Stomach smooth muscle (tissue), 2 donors: ENCODE measurements around the gene UBE2I.
A peak's percentile ranks its signal among the peaks of the same experiment; 100 is the strongest.

ENCODE experiments used
- H3K27ac ChIP-seq: one replicate; pipeline ENCODE4 v1.7.0; 2013; ENCODE audit warnings: mild to moderate bottlenecking, low read length, inconsistent platforms
- H3K27me3 ChIP-seq, 2 donors: one replicate each; pipeline ENCODE4 v1.7.0; 2013; ENCODE audit warnings: low read length in 2 of 2; ENCODE audit not compliant: insufficient read depth in 2 of 2, control insufficient read depth in 1 of 2
- H3K36me3 ChIP-seq, 2 donors: one replicate each; pipeline ENCODE4 v1.7.0; 2013; ENCODE audit warnings: low read length in 2 of 2; ENCODE audit not compliant: control insufficient read depth in 2 of 2, insufficient read depth in 2 of 2
- H3K4me1 ChIP-seq: one replicate; pipeline ENCODE4 v1.7.0; 2013; ENCODE audit warnings: low read length; ENCODE audit not compliant: control insufficient read depth, insufficient read depth
- H3K4me3 ChIP-seq, 2 donors: one replicate each; pipeline ENCODE4 v1.7.0; 2013; ENCODE audit warnings: low read length in 2 of 2
- H3K9ac ChIP-seq, 2 donors: one replicate each; pipeline ENCODE4 v1.7.0; 2013; ENCODE audit warnings: low read length in 2 of 2, mild to moderate bottlenecking in 1 of 2
- H3K9me3 ChIP-seq, 2 donors: one replicate each; pipeline ENCODE4 v1.7.0; 2013; ENCODE audit warnings: low read length in 2 of 2; ENCODE audit not compliant: control insufficient read depth in 2 of 2
- donor health status: healthy.
- donor health status: Pancreatic carcinoma.

Gene UBE2I

GRCh38 chr16:1351582-1352362 is 42.3 kb downstream of the UBE2I start, which contains the start of the genes GNPTG and TSR3:
TSS of gene GNPTG (plus strand) at chr16:1351931. CDS start at chr16:1351966, 35 bp downstream.
TSS of gene TSR3 (minus strand) at chr16:1351878. CDS start at chr16:1351804, 74 bp downstream.
- Histone ChIP-seq H3K9ac (peak within 1 kb of the TSS; percentile 76 to 82), H3K27ac (no peak within 1 kb of the TSS), H3K36me3 (peaks cover 3 to 10% of the 10 kb centered on the region in 2 donors), H3K4me1 (peaks cover 34% of the 10 kb centered on the region), H3K27me3 (no peaks in the 10 kb centered on the region), H3K4me3 (peak within 1 kb of the TSS; percentile 91 to 94), H3K9me3 (no peaks in the 10 kb centered on the region)

DNA sequence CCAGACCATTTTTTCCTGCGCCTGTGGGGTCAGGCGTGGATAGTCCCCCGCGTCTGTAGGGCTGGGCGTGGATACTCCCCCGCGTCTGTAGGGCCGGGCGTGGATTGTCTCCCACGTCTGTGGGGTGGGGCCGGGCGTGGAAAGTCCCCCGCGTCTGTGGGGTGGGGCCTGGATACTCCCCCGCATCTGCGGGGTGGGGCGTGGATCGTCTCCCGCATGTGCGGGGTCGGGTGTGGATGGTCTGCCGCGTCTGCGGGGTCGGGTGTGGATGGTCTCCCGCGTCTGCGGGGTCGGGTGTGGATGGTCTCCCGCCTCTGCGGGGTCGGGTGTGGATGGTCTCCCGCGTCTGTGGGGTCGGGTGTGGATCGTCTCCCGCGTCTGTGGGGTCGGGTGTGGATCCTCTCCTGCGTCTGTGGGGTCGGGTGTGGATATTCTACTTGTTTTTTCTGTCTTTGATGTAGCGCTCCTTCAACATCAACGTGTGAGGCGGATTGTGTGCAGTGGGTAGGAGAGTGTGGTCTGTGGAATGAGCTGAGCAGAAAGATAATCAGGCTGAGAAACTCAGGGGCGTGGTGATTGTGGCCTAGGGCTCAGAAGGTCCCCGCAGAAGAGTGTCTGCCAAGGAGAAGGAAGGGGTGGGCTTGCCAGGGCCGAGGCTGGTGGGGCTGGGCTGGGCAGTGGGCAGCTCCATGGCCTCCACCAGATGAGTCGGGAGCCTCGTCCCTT is 45.5 kb downstream of the UBE2I start:
- Histone ChIP-seq H3K27me3 (no peaks in the 10 kb centered on the region), H3K4me1 (peaks cover 34% of the 10 kb centered on the region)

DNA sequence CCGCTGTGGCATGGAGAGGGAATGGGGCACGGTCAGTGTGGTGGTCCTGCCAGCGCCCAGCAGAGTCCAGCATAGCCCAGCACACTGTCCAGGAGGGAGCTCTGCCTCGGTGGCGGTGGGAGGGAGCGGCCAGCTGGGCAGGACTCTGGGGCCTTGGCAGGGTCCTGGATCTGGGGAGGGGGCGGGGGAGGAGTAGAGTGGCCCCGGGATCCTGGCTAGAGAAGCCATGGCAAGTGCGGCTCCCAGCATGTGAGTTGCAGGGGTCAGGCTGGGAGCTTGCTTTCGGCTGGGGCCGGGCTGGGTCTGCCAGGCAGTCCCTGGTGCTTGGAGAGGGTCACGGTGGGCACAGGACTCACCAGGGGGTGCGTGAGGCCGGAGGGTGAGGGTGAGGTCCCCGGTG is 46.2 kb downstream of the UBE2I start:
- no peaks in the 10 kb centered on the region for H3K9me3 ChIP-seq
- H3K27ac ChIP-seq = no peak overlapping the region
- peaks cover 29% of the 10 kb centered on the region for H3K4me1 ChIP-seq
- H3K4me3 ChIP-seq = no peak overlapping the region
- no peaks in the 10 kb centered on the region for H3K27me3 ChIP-seq
- H3K36me3 ChIP-seq = peaks cover 0 to 1% of the 10 kb centered on the region in 2 donors
- H3K9ac ChIP-seq = no peak overlapping the region

More for the DNA sequence above, 45.5 kb downstream of the UBE2I start:
- no peak overlapping the region for H3K9ac ChIP-seq
- no peaks in the 10 kb centered on the region for H3K9me3 ChIP-seq
- peaks cover 2 to 3% of the 10 kb centered on the region in 2 donors for H3K36me3 ChIP-seq
- no peak overlapping the region for H3K27ac ChIP-seq
- no peak overlapping the region for H3K4me3 ChIP-seq

- no peak overlapping the region for H3K4me3 ChIP-seq
- H3K36me3 ChIP-seq = peaks cover 0 to 4% of the 10 kb centered on the region in 2 donors
- no peak overlapping the region for H3K9ac ChIP-seq
- H3K4me1 ChIP-seq = peaks cover 22% of the 10 kb centered on the region
- H3K27ac ChIP-seq = no peak overlapping the region
- no peaks in the 10 kb centered on the region for H3K9me3 ChIP-seq
- H3K27me3 ChIP-seq = no peaks in the 10 kb centered on the region
Measured at GRCh38 chr16:1356061-1356900, 46.8 kb downstream of the UBE2I start.

DNA sequence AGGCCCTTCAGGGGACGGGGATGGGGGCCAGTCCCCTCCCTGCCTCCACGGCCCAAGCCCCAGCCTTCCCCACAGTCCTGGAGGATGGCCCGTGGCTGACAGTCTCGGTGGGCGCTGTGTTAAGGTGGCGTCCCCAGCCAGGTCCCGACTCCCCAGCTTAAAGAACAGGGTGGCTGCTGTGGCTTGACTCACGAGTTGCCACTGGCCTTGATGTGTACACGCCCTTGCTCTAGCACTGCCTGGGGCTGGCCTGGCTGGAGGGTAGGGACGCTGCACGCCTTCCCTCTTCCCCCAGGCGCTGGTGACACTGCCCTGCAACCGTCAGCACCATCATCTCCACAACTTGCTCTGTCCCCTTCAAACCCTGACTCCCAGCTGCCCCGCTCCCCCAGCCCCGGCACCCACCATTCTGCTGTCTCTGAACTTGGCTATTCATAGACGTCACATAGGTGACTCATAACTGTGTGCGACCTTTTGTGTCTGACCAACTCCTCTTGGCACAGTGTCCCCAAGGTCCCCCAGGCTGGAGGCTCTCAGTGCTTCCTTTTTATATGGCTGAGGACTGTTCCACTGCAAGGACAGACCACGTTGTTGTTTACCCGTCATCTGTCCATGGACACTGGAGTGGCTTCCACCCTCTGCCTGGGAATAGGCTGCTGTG is 48.6 kb downstream of the UBE2I start:
- H3K4me1 ChIP-seq = peaks cover 12% of the 10 kb centered on the region
- peaks cover 10 to 14% of the 10 kb centered on the region in 2 donors for H3K36me3 ChIP-seq
- H3K4me3 ChIP-seq = no peak overlapping the region
- no peaks in the 10 kb centered on the region for H3K27me3 ChIP-seq
- H3K9ac ChIP-seq = no peak overlapping the region
- no peaks in the 10 kb centered on the region for H3K9me3 ChIP-seq
- no peak overlapping the region for H3K27ac ChIP-seq

GRCh38 chr16:1361685-1362360 is 52.4 kb downstream of the UBE2I start:
- no peaks in the 10 kb centered on the region for H3K9me3 ChIP-seq
- H3K27ac ChIP-seq = no peak overlapping the region
- no peak overlapping the region for H3K9ac ChIP-seq
- H3K4me3 ChIP-seq = no peak overlapping the region
- H3K36me3 ChIP-seq = peaks cover 20 to 33% of the 10 kb centered on the region in 2 donors
- H3K27me3 ChIP-seq = no peaks in the 10 kb centered on the region
- H3K4me1 ChIP-seq = no peaks in the 10 kb centered on the region

DNA sequence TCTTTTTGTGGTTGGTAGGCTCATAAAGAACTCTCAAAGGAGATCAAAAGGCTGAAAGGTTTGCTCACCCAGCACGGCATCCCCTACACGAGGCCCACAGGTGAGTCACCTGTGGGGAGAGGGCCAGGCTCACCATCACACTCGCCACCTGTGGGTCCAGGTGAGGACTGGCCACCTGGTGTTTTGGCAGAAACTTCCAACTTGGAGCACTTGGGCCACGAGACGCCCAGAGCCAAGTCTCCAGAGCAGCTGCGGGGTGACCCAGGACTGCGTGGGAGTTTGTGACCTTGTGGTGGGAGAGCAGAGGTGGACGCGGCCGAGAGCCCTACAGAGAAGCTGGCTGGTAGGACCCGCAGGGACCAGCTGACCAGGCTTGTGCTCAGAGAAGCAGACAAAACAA is 53.4 kb downstream of the UBE2I start:
- H3K4me3 ChIP-seq = no peak overlapping the region
- peaks cover 23 to 33% of the 10 kb centered on the region in 2 donors for H3K36me3 ChIP-seq
- no peak overlapping the region for H3K27ac ChIP-seq

DNA sequence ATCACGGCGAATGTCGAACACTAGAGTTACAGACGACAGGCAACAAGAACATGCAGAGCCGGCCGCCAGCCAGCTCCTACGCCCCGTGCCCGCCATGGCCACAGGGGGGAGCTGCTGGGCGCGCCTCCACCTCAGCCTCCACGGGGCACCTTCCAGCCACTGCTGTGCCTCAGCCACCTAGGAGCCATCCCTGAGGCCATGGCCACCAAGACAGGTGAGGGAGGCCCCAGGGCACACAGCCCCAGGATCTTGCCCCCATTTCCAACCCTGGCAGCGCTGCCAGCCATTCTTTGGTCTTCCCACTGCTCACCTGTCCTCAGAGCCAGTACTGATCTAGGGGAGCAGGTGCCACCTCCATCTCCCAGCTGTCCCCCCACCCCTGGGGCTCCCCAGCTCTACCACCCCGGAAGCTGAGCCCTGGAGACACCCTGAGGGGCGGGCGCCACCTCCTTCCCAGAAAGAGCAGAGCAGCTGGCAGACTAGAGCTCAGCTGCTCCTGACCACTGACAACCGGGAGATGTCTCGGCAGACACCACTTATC is 54.1 kb downstream of the UBE2I start:
- no peak overlapping the region for H3K4me3 ChIP-seq
- no peaks in the 10 kb centered on the region for H3K9me3 ChIP-seq
- H3K4me1 ChIP-seq = no peaks in the 10 kb centered on the region
- H3K27me3 ChIP-seq = no peaks in the 10 kb centered on the region
- no peak overlapping the region for H3K9ac ChIP-seq
- H3K36me3 ChIP-seq = peaks cover 23 to 33% of the 10 kb centered on the region in 2 donors
- H3K27ac ChIP-seq = no peak overlapping the region

More for the DNA sequence above, 53.4 kb downstream of the UBE2I start:
- Histone ChIP-seq H3K9me3 (no peaks in the 10 kb centered on the region), H3K9ac (no peak overlapping the region), H3K27me3 (no peaks in the 10 kb centered on the region), H3K4me1 (no peaks in the 10 kb centered on the region)

DNA sequence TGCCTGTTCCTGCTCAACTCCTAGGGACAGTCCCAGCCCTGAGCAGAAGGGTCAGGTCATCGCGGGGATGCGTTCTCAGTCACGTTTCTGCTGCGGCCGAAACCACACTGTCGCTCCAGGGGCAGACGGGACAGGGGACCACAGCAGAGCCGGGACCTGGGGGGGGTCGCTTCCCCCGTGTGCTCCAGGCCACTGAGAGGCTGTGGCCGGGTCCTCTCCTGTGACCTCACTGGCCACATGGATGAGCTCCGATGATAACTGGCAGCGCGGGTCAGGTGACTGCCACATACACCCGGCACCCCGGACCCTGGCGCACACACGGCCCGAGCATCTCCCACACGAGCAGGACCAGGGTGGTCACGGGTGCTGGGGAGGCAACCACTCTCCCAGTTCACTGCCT is 55.1 kb downstream of the UBE2I start:
- no peak overlapping the region for H3K9ac ChIP-seq
- H3K9me3 ChIP-seq = no peaks in the 10 kb centered on the region
- H3K27me3 ChIP-seq = no peaks in the 10 kb centered on the region
- no peak overlapping the region for H3K4me3 ChIP-seq
- peaks cover 23 to 33% of the 10 kb centered on the region in 2 donors for H3K36me3 ChIP-seq
- no peaks in the 10 kb centered on the region for H3K4me1 ChIP-seq
- H3K27ac ChIP-seq = no peak overlapping the region
